Measurements from ENCODE around the gene SLC22A14.

GRCh38 chr3:38362825-38363224 is 80.7 kb downstream of the SLC22A14 start:
- TF ChIP-seq POLR2A (IDR thresholded peaks at IDR 0.05) = no peak
- TF ChIP-seq, protein P1, sequence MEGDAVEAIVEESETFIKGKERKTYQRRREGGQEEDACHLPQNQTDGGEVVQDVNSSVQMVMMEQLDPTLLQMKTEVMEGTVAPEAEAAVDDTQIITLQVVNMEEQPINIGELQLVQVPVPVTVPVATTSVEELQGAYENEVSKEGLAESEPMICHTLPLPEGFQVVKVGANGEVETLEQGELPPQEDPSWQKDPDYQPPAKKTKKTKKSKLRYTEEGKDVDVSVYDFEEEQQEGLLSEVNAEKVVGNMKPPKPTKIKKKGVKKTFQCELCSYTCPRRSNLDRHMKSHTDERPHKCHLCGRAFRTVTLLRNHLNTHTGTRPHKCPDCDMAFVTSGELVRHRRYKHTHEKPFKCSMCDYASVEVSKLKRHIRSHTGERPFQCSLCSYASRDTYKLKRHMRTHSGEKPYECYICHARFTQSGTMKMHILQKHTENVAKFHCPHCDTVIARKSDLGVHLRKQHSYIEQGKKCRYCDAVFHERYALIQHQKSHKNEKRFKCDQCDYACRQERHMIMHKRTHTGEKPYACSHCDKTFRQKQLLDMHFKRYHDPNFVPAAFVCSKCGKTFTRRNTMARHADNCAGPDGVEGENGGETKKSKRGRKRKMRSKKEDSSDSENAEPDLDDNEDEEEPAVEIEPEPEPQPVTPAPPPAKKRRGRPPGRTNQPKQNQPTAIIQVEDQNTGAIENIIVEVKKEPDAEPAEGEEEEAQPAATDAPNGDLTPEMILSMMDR (IDR thresholded peaks at IDR 0.05) = no peak
- no peak for TF ChIP-seq EP300 (IDR thresholded peaks at IDR 0.05)
